Stimulated activated naive CD8-positive, alpha-beta T cell treated with anti-CD3 and anti-CD28 coated beads, Interleukin-15, Interleukin-2, amounts not matched to agents 100 U/mL and 50 U/mL, for 24 hours (primary cell): ENCODE results near the gene BMP2K.

Experiments used
- ATAC-seq: fragments of 150-1000 bp; cut with Tn5 transposase; one replicate; pipeline ENCODE4 v1.10.0; 2021
- DNase-seq: peaks from one replicate; pipeline ENCODE4 v3.0.0; 2021

The BMP2K gene

GRCh38 chr4:78776079-78776728 lies at the start of gene BMP2K:
BMP2K (plus strand) TSS chr4:78776350; CDS start chr4:78776544, 194 bp downstream.
- DNase-seq (peak; percentile 82), ATAC-seq (peak; percentile 82)

DNA sequence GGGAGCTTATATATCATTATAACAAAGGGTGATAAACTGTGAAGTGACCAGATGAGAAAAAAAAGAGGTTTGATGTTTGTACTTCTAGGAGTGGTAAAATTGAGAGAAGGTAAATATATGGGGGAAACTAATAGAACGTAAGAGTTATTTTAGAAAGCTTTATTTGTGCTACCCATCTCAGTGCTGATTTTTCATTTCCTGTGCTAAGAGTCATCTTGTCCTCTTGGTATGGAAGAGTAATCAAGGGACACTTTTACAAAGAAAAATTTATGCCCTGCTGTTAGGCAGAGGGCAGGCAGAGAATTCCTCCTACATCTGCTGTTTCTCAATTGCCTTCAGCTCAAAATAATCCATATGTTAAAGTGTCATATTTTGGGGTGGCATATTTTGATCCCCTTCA lies 49.6 kb upstream of the BMP2K start:
- ATAC-seq (no peak), DNase-seq (no peak)

DNA sequence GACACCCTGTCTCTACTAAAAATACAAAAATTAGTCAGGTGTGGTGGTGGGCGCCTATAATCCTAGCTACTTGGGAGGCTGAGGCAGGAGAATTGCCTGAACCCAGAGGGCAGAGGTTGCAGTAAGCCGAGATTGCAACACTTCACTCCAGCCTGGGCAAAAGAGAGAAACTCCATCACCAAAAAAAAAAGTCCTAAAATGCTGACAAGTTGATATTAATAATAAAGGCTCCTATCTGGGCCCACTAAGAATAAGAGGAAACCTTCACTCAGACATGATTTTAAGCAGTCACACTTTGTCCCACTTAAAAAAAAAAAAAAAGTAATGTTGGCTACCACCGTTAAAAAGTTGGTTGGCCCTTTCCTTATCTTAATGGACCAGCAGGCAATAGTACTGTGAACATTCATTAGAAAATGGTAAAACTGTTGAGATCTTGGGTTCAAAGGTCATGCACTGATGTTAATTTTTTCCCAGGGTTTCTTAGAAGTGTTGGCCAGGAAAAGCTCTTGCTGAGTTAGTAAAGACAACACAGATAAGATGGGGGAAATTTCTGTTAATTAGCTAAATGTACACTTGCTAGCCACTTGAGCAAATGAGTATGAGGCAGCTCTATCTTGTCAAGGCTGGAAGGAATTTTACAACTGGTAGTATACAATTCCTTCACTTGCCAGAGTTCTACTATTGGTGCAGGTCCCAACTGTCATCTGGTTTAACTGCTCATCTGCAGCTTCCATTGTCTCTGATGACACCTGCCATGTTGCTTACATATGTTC lies 43.6 kb upstream of the BMP2K start:
- ATAC-seq = no peak
- no peak for DNase-seq

DNA sequence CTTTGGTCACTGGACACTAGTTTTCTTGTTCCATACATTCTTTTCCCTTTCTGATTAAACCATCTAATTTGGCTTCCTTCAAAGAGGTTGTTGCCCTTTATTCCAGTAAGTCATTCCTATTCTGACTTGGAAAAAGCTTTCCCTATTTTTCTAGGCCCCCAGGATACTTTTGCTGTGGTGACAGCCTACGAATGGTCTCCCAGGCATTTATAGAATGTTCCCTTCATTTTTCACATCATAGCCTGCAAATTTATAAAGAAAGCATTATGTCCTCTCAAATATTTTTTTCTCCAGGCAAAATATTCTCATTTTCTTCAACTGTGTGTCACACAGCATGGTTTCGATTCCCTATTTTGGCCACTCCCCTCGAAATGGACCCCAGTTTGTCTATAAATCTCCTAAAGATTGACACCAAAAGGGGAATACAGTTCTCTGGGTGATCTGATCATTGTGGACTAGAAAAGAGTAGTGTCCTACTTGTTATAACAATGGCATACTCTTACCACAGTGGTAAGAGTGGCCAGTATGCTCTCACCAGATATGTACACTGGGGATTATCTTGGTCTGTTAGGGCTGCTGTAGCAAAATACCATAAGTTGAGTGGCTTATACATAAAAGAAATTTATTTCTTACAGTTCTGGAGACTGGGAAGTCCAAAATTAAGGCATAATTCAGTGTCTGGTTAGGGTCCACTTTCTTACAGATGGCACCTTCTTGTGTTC lies 41.5 kb upstream of the BMP2K start:
- no peak for ATAC-seq
- no peak for DNase-seq

- ATAC-seq (no peak), DNase-seq (no peak)
Observed at GRCh38 chr4:78735697-78736096, 40.5 kb upstream of the BMP2K start.

DNA sequence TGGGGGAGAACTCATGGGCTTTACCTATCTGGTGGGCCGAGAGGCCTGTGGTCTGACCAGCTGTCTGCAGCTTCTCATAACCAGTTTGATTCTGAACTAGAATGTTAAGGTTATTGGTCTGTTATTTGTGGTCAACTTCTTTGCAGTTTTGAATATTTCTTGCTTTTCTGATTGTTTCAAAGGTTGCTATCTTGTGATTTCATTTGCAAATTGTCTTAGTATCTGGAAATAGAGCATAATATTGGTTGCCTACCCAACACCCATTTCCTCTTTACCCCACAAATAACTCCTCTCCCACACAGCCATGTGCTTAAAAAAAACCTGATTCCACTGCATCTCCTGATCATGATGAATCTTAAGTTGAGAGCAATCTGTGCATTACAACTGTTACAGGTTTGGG lies 39.1 kb upstream of the BMP2K start:
- ATAC-seq (no peak), DNase-seq (no peak)

DNA sequence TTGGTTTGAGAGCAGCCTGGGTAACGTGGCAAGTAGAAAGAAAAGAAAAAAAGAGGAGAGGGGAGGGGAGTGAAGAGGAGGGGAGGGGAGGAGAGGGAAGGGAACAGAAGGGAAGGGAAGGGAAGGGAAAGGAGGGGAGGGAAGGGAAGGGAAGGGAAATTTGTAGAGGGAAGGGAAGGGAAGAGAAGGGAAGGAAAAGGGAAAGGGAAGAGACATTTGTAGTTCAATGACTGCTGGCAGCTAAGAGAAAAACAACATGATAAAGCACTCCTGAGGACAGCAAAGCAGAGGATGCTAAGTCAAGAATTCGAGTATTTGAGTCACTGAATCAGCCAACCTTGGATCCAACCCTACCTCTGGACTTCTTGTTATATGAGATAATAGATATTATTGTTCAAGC lies 38.2 kb upstream of the BMP2K start:
- no peak for DNase-seq

GRCh38 chr4:78742300-78742699 lies 33.9 kb upstream of the BMP2K start:
- ATAC-seq = no peak
- no peak for DNase-seq

More for the DNA sequence above, 38.2 kb upstream of the BMP2K start:
- no peak for ATAC-seq

GRCh38 chr4:78747475-78747922 lies 28.7 kb upstream of the BMP2K start:
- no peak for DNase-seq

DNA sequence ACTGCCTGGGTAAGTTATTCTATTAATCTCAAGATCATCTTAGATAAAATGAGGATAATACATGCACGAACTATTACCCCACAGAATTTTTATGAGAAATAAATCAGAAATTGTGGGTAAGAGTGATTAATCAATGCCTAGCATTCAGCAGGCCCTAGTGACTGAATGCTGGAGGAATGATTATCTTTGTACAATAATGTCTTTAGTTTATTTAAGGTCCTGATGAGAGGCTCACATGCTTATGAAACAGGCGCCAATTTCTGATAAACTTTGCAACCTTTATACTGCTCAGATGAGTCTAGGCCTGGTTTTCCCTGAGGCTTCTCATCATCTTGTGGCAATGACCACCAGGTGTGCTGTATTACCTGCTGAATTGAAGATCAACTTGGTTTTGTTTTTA lies 27.8 kb upstream of the BMP2K start:
- no peak for DNase-seq

More at GRCh38 chr4:78747475-78747922, 28.7 kb upstream of the BMP2K start:
- ATAC-seq = no peak

GRCh38 chr4:78749258-78749971 lies 26.7 kb upstream of the BMP2K start:
- no peak for DNase-seq
- peak; percentile 77 for ATAC-seq

More for the DNA sequence above, 27.8 kb upstream of the BMP2K start:
- no peak for ATAC-seq

DNA sequence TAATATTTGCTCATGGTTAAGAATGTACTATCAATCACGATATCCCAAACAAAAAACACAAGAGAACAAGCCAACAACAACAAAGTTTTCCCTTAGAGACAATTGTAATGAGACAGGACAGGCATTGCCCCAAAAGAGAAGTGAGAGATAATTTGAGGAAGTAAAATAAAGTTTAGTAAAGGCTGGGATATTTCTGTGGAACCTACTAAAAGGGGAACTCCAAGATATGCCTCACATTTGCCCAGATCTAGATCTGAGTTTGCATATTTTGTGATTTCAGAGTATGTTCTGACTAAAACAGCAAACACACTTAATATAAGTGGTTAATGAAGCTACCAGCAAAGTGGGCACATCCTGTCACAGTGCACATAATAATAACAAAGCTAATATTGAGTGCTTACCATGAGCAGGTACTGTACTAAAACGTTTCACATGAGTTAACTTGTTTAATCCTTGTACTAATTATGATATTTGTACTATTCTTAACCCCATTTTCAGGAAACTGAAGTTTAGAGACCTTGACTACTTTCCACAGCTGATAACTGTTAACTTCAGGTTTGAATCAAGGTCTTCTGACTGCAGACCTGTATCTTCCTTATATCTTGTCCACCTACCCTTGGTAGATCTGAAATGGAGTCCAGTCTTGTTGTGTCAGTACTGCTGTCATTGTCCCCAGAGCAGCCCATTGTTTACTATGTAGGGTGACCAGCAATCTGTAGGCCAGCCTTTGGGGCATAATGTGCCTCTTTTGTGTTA lies 26.0 kb upstream of the BMP2K start:
- no peak for DNase-seq

DNA sequence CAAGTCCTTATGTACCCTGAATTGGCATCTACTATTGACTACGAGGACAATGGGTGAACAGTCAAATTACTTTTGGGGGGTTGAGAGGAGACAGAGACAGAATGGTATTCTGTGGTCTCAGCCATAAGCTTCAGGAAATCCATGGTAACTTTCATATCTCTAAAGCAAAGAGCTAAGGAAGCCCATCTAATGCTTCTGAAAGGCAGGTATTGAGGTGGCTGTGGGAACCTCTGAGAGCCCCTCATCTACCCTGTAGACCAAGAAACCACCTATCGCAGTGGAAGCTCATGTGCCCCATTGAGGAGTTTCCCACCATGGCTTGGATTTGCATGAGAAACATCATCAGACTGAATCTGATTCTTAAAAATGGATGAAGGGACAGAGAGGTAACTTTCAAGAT lies 23.1 kb upstream of the BMP2K start:
- no peak for ATAC-seq
- DNase-seq = no peak

More for the DNA sequence above, 26.0 kb upstream of the BMP2K start:
- ATAC-seq = peak; percentile 24

DNA sequence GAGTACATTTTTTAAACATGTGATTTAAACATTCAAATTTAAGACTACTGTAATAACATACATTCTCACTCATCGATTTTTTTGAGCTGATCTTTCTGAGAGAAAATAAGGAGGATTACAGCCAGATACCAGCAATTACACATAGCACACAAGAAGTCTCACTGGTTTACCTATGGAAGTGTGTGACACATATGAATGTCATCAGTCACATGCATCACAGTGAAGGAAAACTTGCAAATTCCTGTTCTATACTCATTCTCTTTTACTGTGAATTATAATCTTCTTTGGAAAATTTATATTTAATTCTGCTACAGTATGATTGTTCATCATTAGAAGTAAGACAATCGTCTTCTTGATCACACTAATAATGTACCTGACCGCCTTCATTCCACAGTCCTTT lies 21.3 kb upstream of the BMP2K start:
- ATAC-seq (no peak), DNase-seq (no peak)

GRCh38 chr4:78756137-78756536 lies 20.0 kb upstream of the BMP2K start:
- ATAC-seq (no peak), DNase-seq (no peak)

- ATAC-seq (no peak), DNase-seq (no peak)
Observed at GRCh38 chr4:78756776-78757175, 19.4 kb upstream of the BMP2K start.

DNA sequence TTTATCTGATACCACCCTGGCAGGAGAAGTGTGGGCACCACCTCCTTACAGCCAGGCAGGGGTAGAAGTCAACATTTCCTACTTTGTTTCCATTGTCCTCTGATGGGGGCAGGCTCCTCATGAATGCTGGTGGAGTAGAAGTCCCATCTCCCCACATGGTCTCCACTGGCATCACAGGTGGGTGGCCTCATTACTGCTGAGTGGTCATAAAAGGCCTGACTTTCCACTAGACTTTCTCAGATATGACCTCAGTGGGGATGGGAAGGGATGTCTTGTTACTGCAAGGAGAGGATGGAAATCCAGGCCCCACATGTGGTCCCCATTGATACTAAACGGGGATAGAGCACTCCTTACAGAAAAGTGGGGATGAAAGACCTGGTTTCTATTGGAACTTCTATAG lies 18.6 kb upstream of the BMP2K start:
- DNase-seq (no peak), ATAC-seq (no peak)

DNA sequence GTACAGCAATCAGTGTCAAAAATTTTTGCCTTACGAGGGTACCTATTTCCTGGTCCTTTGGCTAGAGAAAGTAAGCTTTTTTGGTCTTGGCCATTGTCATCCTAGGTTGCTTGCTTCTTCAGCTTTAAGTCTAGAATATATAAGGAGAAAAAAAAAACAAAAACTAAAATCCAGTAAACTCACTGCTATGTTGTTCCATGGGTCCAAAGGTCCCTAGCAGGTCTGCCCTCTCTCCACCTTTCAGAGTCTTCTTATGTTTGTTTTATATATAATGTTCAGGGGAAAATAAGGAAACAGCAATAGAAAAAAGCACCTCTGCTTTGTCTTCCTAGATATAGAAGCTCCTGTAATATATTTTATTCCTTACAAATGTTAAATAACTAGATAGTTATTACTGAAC lies 18.1 kb upstream of the BMP2K start:
- DNase-seq = no peak
- ATAC-seq = no peak

GRCh38 chr4:78762529-78762928 lies 13.6 kb upstream of the BMP2K start:
- ATAC-seq (no peak), DNase-seq (no peak)

DNA sequence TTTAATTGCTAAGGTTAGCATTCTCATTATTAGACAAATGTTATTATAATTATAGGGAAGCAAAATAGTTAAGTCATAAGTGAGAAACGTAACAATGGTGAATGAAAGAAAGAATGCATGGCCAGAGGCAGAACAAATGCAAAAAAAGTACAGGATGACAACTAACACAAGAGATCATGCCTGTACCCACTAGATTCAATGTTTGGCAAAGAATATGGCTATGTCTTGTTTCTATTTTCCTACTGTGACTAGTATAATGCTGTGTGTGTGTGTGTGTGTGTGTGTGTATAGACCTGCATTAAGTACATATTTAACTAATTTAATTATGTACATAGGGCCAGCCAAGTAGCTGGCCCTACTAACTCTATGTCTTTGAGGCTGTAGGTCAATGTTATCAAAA lies 12.9 kb upstream of the BMP2K start:
- no peak for DNase-seq
- ATAC-seq = no peak

- no peak for ATAC-seq
Observed at GRCh38 chr4:78763763-78764387, 12.3 kb upstream of the BMP2K start.

More at GRCh38 chr4:78763763-78764387, 12.3 kb upstream of the BMP2K start:
- no peak for DNase-seq
